DND-41 (cell line): ENCODE data around the gene SART1.
A peak's percentile ranks its signal among the peaks of the same experiment; 100 is the strongest.

ENCODE experiments used
- ATAC-seq: fragments of 200-7000 bp; cut with Tn5 transposase; 3 replicates; pipeline ENCODE4 v1.9.1; 2021; ENCODE audit warnings: low read depth; ENCODE audit not compliant: insufficient read depth
- DNase-seq: peaks from one replicate; pipeline ENCODE4 v3.0.0-alpha.2; 2020
- H2AFZ ChIP-seq: 2 replicates; pipeline ENCODE4 v1.6.0; 2012; ENCODE audit warnings: low read depth, low read length
- H3K27ac ChIP-seq: 2 replicates; pipeline ENCODE4 v1.5.1; 2012; ENCODE audit warnings: low read length, inconsistent platforms
- H3K27me3 ChIP-seq: fragments of 200-600 bp; sonication (generic); 2 replicates; pipeline ENCODE4 v1.6.0; 2012; ENCODE audit warnings: low read length, mild to moderate bottlenecking, inconsistent platforms; ENCODE audit not compliant: insufficient read depth, poor library complexity
- H3K36me3 ChIP-seq: 2 replicates; pipeline ENCODE4 v1.5.1; 2012; ENCODE audit warnings: low read length, inconsistent platforms; ENCODE audit not compliant: insufficient read depth
- H3K4me1 ChIP-seq: 2 replicates; pipeline ENCODE4 v1.5.1; 2012; ENCODE audit warnings: mild to moderate bottlenecking, low read length; ENCODE audit not compliant: insufficient read depth
- H3K4me2 ChIP-seq: 2 replicates; pipeline ENCODE4 v1.6.0; 2012; ENCODE audit warnings: mild to moderate bottlenecking, moderate library complexity, low read length, inconsistent platforms; ENCODE audit not compliant: insufficient read depth
- H3K4me3 ChIP-seq, 2 experiments: fragments of 200-600 bp in 1 of 2; shearing (Covaris generic) in 1 of 2; 2 replicates each; pipeline ENCODE4 v1.5.1; 2012 to 2016; ENCODE audit warnings: inconsistent platforms in 2 of 2, low read length in 2 of 2, mild to moderate bottlenecking in 2 of 2, low read depth in 1 of 2, moderate library complexity in 1 of 2
- H3K79me2 ChIP-seq: 2 replicates; pipeline ENCODE4 v1.6.0; 2012; ENCODE audit warnings: low read length, inconsistent platforms; ENCODE audit not compliant: insufficient read depth
- H3K9ac ChIP-seq: 2 replicates; pipeline ENCODE4 v1.6.0; 2012; ENCODE audit warnings: low read depth, mild to moderate bottlenecking, inconsistent platforms, low read length, moderate library complexity
- H3K9me3 ChIP-seq: 2 replicates; pipeline ENCODE4 v1.5.1; 2012; ENCODE audit warnings: low read length, moderate library complexity, mild to moderate bottlenecking, inconsistent platforms; ENCODE audit not compliant: insufficient read depth, severe bottlenecking
- H4K20me1 ChIP-seq: 2 replicates; pipeline ENCODE4 v1.6.0; 2012; ENCODE audit warnings: low read length; ENCODE audit not compliant: insufficient read depth
- EZH2 ChIP-seq: IDR thresholded peaks from 3 replicates; pipeline ENCODE4 v1.6.1; 2012; ENCODE audit warnings: borderline replicate concordance, low read depth, mild to moderate bottlenecking, moderate library complexity, low read length, inconsistent platforms; ENCODE audit not compliant: severe bottlenecking
- TF ChIP-seq, protein P1 (sequence below): IDR thresholded peaks from 2 replicates; pipeline ENCODE4 v1.5.1; 2012; ENCODE audit warnings: borderline replicate concordance, low read length, moderate library complexity, mild to moderate bottlenecking; ENCODE audit not compliant: poor library complexity, severe bottlenecking; ENCODE audit errors: extremely low read depth

SART1 gene

GRCh38 chr11:65961267-65962140, at the start of gene SART1:
SART1 (plus strand) TSS chr11:65961734; CDS start chr11:65961781, 47 bp downstream.
- H3K27me3 ChIP-seq, result no peaks in the 10 kb centered on the region
- H2AFZ ChIP-seq, result peak within 1 kb of the TSS; percentile 100
- peak within 1 kb of the TSS; percentile 79 to 100 for H3K4me3 ChIP-seq
- peaks cover 36% of the 10 kb centered on the region for H3K4me1 ChIP-seq
- peak within 1 kb of the TSS; percentile 84 for H3K4me2 ChIP-seq
- DNase-seq (peak; percentile 99), ATAC-seq (peak; percentile 93)
- peak within 1 kb of the TSS; percentile 100 for H3K9ac ChIP-seq
- no peak for TF ChIP-seq EZH2
- TF ChIP-seq, protein P1, sequence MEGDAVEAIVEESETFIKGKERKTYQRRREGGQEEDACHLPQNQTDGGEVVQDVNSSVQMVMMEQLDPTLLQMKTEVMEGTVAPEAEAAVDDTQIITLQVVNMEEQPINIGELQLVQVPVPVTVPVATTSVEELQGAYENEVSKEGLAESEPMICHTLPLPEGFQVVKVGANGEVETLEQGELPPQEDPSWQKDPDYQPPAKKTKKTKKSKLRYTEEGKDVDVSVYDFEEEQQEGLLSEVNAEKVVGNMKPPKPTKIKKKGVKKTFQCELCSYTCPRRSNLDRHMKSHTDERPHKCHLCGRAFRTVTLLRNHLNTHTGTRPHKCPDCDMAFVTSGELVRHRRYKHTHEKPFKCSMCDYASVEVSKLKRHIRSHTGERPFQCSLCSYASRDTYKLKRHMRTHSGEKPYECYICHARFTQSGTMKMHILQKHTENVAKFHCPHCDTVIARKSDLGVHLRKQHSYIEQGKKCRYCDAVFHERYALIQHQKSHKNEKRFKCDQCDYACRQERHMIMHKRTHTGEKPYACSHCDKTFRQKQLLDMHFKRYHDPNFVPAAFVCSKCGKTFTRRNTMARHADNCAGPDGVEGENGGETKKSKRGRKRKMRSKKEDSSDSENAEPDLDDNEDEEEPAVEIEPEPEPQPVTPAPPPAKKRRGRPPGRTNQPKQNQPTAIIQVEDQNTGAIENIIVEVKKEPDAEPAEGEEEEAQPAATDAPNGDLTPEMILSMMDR, result no peak
- no peaks in the 10 kb centered on the region for H3K9me3 ChIP-seq
- peak within 1 kb of the TSS; percentile 100 for H3K27ac ChIP-seq
- peaks cover 34% of the 10 kb centered on the region for H3K36me3 ChIP-seq
- H3K79me2 ChIP-seq, result peaks cover 54% of the 10 kb centered on the region
- H4K20me1 ChIP-seq, result peaks cover 40% of the 10 kb centered on the region

GRCh38 chr11:65912845-65913244, 48.7 kb upstream of the SART1 start:
- H4K20me1 ChIP-seq, result peaks cover 9% of the 10 kb centered on the region
- H3K4me1 ChIP-seq, result peaks cover 19% of the 10 kb centered on the region
- no peak for DNase-seq
- no peaks in the 10 kb centered on the region for H3K9me3 ChIP-seq
- H3K36me3 ChIP-seq, result peaks cover 13% of the 10 kb centered on the region; the same call in 1 of the 2 replicates
- no peak overlapping the region for H2AFZ ChIP-seq
- peaks cover 3% of the 10 kb centered on the region for H3K27me3 ChIP-seq
- no peak overlapping the region for H3K4me2 ChIP-seq
- H3K9ac ChIP-seq, result no peak overlapping the region
- H3K4me3 ChIP-seq, result no peak overlapping the region
- TF ChIP-seq, protein P1, result no peak
- TF ChIP-seq EZH2, result no peak
- no peak overlapping the region for H3K27ac ChIP-seq
- ATAC-seq, result no peak
- peaks cover 13% of the 10 kb centered on the region for H3K79me2 ChIP-seq

- ATAC-seq (no peak), DNase-seq (no peak)
- H3K27me3 ChIP-seq, result no peaks in the 10 kb centered on the region
- no peak overlapping the region for H3K4me3 ChIP-seq
- peaks cover 23% of the 10 kb centered on the region for H3K4me1 ChIP-seq
- peaks cover 29% of the 10 kb centered on the region for H3K79me2 ChIP-seq
- TF ChIP-seq, protein P1, result no peak
- TF ChIP-seq EZH2, result no peak
- no peak overlapping the region for H3K4me2 ChIP-seq
- no peak overlapping the region for H3K9ac ChIP-seq
- H3K36me3 ChIP-seq, result peaks cover 19% of the 10 kb centered on the region; the same call in 1 of the 2 replicates
- H4K20me1 ChIP-seq, result peaks cover 14% of the 10 kb centered on the region
- H2AFZ ChIP-seq, result no peak overlapping the region
- H3K9me3 ChIP-seq, result no peaks in the 10 kb centered on the region
- H3K27ac ChIP-seq, result no peak overlapping the region
Measured at GRCh38 chr11:65915101-65915820, 46.3 kb upstream of the SART1 start.
